ENCODE data around the gene S100A16.

DNA sequence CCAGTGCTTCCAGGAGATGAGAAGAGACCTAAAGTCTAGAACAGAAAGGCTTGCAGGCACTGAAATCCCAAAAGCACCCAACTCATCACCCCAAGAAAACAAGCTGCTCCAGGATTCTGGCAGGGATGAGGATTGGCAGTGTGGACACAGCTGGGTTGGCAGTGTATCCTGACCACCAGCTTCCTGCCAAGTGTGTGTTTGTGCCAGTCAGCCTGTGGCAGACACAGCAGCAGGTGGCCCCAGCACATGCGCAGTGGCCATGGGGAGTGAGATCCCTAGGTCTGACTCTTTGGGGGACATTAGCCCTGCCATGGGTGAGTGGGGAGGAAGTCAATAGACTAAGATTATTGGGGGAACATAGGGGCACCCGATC, 36.9 kb upstream of the S100A16 start:
- no peak for TF ChIP-seq CTCF (conservative IDR thresholded peaks at IDR 0.05; ENCODE audit: low read length)
- no peak for TF ChIP-seq EZH2phosphoT487 (IDR thresholded peaks at IDR 0.05; ENCODE audit: borderline replicate concordance, low read depth, low read length)
